K562 (cell line): ENCODE measurements around the gene NDUFC2. TPM values are rescaled to one million over a fixed set of nuclear protein-coding genes. Genes with fewer than 3 reads are reported as not detected.

ENCODE experiments used
- HNRNPH1 ChIP-seq: fragments of 200-400 bp; formaldehyde crosslinking; optimal IDR thresholded peaks from 2 replicates; pipeline ENCODE3; 2017; ENCODE audit warnings: low read depth, mild to moderate bottlenecking, low read length, moderate library complexity
- SRSF1 ChIP-seq: fragments of 200-400 bp; formaldehyde crosslinking; IDR thresholded peaks from 2 replicates; pipeline ENCODE4 v1.6.1; 2017; ENCODE audit warnings: mild to moderate bottlenecking, low read depth, low read length, moderate library complexity
- polyA plus RNA-seq, 8 experiments: library from polyadenylated mRNA; depleted of rRNA in 4 of 8; stranded (reverse) in 5 of 8; unstranded in 3 of 8; fragments of >200 nt; fragmentation: Nextera tagmentation in 2 of 8; fragmentation: Illumina TruSeq in 1 of 8; extraction: Ambion mirVana in 2 of 8; extraction: Trizol in 1 of 8; gene quantifications; 2 replicates each; pipeline versions ENCODE4 v1.2.1 to v1.2.3, GENCODE V29; 2011 to 2014; ENCODE audit warnings: inconsistent platforms in 1 of 8, missing spikeins in 1 of 8
- total RNA-seq, 7 experiments: library from RNA; depleted of rRNA in 6 of 7; stranded (reverse); fragments of >200 nt in 6 of 7; fragmentation: Illumina TruSeq in 2 of 7; extraction: Trizol in 2 of 7; gene quantifications; 2 replicates each; pipeline versions ENCODE4 v1.2.1 to v1.2.3, GENCODE V29; 2011 to 2021; ENCODE audit warnings: low replicate concordance in 1 of 7
- TF ChIP-seq, protein P1 (sequence below): fragments of 450-650 bp; IDR thresholded peaks from 2 replicates; pipeline ENCODE4 v1.6.1; 2016; ENCODE audit warnings: mild to moderate bottlenecking, moderate library complexity

NDUFC2 gene
- total and polyA plus RNA-seq, 9 of the 15 experiments (the other 6 are each of a cell fraction or from before 2014, with no cell fraction given), result 168 to 1,119 (median 442) TPM

DNA sequence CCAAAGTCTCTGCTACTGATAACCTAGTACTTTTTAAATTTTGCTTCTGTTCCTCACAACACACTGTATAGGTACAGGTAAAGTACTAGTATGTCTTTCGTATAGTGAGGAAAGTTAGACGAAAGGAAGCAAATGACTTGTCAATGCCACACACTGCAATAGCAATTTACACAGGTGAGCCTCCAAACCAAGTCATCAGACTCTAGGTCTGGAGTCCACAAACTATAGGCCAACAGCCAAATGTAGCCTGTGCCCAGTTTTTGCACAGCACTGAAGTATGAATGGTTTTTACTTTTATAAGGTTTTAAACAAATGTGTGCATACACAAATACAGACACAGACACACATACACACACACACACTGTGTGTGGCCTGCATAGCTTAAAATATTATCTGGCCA lies 31.6 kb upstream of the NDUFC2 start (continued):
- TF ChIP-seq, protein P1, sequence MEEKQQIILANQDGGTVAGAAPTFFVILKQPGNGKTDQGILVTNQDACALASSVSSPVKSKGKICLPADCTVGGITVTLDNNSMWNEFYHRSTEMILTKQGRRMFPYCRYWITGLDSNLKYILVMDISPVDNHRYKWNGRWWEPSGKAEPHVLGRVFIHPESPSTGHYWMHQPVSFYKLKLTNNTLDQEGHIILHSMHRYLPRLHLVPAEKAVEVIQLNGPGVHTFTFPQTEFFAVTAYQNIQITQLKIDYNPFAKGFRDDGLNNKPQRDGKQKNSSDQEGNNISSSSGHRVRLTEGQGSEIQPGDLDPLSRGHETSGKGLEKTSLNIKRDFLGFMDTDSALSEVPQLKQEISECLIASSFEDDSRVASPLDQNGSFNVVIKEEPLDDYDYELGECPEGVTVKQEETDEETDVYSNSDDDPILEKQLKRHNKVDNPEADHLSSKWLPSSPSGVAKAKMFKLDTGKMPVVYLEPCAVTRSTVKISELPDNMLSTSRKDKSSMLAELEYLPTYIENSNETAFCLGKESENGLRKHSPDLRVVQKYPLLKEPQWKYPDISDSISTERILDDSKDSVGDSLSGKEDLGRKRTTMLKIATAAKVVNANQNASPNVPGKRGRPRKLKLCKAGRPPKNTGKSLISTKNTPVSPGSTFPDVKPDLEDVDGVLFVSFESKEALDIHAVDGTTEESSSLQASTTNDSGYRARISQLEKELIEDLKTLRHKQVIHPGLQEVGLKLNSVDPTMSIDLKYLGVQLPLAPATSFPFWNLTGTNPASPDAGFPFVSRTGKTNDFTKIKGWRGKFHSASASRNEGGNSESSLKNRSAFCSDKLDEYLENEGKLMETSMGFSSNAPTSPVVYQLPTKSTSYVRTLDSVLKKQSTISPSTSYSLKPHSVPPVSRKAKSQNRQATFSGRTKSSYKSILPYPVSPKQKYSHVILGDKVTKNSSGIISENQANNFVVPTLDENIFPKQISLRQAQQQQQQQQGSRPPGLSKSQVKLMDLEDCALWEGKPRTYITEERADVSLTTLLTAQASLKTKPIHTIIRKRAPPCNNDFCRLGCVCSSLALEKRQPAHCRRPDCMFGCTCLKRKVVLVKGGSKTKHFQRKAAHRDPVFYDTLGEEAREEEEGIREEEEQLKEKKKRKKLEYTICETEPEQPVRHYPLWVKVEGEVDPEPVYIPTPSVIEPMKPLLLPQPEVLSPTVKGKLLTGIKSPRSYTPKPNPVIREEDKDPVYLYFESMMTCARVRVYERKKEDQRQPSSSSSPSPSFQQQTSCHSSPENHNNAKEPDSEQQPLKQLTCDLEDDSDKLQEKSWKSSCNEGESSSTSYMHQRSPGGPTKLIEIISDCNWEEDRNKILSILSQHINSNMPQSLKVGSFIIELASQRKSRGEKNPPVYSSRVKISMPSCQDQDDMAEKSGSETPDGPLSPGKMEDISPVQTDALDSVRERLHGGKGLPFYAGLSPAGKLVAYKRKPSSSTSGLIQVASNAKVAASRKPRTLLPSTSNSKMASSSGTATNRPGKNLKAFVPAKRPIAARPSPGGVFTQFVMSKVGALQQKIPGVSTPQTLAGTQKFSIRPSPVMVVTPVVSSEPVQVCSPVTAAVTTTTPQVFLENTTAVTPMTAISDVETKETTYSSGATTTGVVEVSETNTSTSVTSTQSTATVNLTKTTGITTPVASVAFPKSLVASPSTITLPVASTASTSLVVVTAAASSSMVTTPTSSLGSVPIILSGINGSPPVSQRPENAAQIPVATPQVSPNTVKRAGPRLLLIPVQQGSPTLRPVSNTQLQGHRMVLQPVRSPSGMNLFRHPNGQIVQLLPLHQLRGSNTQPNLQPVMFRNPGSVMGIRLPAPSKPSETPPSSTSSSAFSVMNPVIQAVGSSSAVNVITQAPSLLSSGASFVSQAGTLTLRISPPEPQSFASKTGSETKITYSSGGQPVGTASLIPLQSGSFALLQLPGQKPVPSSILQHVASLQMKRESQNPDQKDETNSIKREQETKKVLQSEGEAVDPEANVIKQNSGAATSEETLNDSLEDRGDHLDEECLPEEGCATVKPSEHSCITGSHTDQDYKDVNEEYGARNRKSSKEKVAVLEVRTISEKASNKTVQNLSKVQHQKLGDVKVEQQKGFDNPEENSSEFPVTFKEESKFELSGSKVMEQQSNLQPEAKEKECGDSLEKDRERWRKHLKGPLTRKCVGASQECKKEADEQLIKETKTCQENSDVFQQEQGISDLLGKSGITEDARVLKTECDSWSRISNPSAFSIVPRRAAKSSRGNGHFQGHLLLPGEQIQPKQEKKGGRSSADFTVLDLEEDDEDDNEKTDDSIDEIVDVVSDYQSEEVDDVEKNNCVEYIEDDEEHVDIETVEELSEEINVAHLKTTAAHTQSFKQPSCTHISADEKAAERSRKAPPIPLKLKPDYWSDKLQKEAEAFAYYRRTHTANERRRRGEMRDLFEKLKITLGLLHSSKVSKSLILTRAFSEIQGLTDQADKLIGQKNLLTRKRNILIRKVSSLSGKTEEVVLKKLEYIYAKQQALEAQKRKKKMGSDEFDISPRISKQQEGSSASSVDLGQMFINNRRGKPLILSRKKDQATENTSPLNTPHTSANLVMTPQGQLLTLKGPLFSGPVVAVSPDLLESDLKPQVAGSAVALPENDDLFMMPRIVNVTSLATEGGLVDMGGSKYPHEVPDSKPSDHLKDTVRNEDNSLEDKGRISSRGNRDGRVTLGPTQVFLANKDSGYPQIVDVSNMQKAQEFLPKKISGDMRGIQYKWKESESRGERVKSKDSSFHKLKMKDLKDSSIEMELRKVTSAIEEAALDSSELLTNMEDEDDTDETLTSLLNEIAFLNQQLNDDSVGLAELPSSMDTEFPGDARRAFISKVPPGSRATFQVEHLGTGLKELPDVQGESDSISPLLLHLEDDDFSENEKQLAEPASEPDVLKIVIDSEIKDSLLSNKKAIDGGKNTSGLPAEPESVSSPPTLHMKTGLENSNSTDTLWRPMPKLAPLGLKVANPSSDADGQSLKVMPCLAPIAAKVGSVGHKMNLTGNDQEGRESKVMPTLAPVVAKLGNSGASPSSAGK, result no peak
- TF ChIP-seq SRSF1 (no peak), HNRNPH1 (no peak)
